HUES64 (cell line): ENCODE measurements around the gene TMPRSS6.

Experiments
- H3K27ac ChIP-seq: 2 replicates; pipeline ENCODE4 v1.7.0; 2013; ENCODE audit warnings: low read depth, low read length, inconsistent platforms
- H3K27me3 ChIP-seq: 2 replicates; pipeline ENCODE4 v1.6.1; 2013; ENCODE audit warnings: mild to moderate bottlenecking, low read length; ENCODE audit not compliant: insufficient read depth
- H3K36me3 ChIP-seq: 2 replicates; pipeline ENCODE4 v1.6.1; 2013; ENCODE audit warnings: mild to moderate bottlenecking, low read length; ENCODE audit not compliant: insufficient read depth
- H3K4me1 ChIP-seq: 2 replicates; pipeline ENCODE4 v1.6.1; 2013; ENCODE audit warnings: mild to moderate bottlenecking, low read length, moderate library complexity; ENCODE audit not compliant: insufficient read depth
- H3K4me3 ChIP-seq: 2 replicates; pipeline ENCODE4 v1.5.1; 2013; ENCODE audit warnings: mild to moderate bottlenecking, low read length, moderate library complexity
- H3K9ac ChIP-seq: 2 replicates; pipeline ENCODE4 v1.6.1; 2013; ENCODE audit warnings: mild to moderate bottlenecking, low read depth, low read length
- H3K9me3 ChIP-seq: 2 replicates; pipeline ENCODE4 v1.6.1; 2013; ENCODE audit warnings: low read depth, low read length; ENCODE audit not compliant: insufficient read depth
- WGBS: fragments of 150-250, 120-280 bp; methylation state at CpG from one replicate; pipeline ENCODE4 v1.1.7; 2013; ENCODE audit warnings: missing lambda C conversion rate; 5-methylcytosine and 5-hydroxymethylcytosine counted together

Gene TMPRSS6

DNA sequence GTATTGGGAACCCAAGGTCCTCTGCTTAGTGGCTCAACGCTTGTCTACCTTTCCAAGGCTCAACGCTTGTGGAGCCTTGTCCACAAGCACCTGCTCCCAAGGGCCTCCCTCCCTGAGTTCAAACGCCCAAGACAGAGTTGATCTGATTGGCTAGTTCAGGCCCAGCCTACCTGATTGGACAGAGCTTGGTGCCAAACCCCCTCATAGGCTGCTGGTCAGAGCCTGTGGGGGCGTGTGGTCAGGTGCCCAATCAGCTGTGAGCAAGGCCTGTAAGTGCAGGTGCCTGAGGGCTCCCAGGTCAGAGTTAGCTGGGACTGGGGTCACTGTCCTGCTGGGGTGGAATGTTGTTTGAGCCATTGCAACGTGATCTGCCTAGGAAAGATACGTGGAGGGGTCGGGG lies 16.9 kb upstream of the TMPRSS6 start:
- no peaks in the 10 kb centered on the region for H3K9me3 ChIP-seq
- no peak overlapping the region for H3K27ac ChIP-seq
- H3K4me1 ChIP-seq, result peaks cover 13% of the 10 kb centered on the region; the same call in 1 of the 2 replicates
- no peak overlapping the region for H3K9ac ChIP-seq
- no peak overlapping the region for H3K4me3 ChIP-seq
- no peaks in the 10 kb centered on the region for H3K27me3 ChIP-seq
- WGBS, result 84% methylated on average over 7 of the region's 7 CpGs
- H3K36me3 ChIP-seq, result no peaks in the 10 kb centered on the region

- Histone ChIP-seq H3K9ac (no peak overlapping the region), H3K36me3 (no peaks in the 10 kb centered on the region), H3K4me1 (peaks cover 15% of the 10 kb centered on the region; the same call in 1 of the 2 replicates), H3K27me3 (no peaks in the 10 kb centered on the region), H3K9me3 (no peaks in the 10 kb centered on the region), H3K4me3 (no peak overlapping the region), H3K27ac (no peak overlapping the region)
- WGBS, result 91% methylated on average over 7 of the region's 7 CpGs
These were observed 14.1 kb upstream of the TMPRSS6 start for GRCh38 chr22:37123649-37124048.

GRCh38 chr22:37122598-37123180 lies 13.2 kb upstream of the TMPRSS6 start:
- H3K27me3 ChIP-seq, result no peaks in the 10 kb centered on the region
- no peak overlapping the region for H3K9ac ChIP-seq
- peak overlapping the region; percentile 35; the same call in 1 of the 2 replicates for H3K27ac ChIP-seq
- H3K9me3 ChIP-seq, result no peaks in the 10 kb centered on the region
- 91% methylated on average over 3 of the region's 3 CpGs for WGBS
- H3K36me3 ChIP-seq, result no peaks in the 10 kb centered on the region
- H3K4me3 ChIP-seq, result no peak overlapping the region
- H3K4me1 ChIP-seq, result peaks cover 15% of the 10 kb centered on the region; the same call in 1 of the 2 replicates

DNA sequence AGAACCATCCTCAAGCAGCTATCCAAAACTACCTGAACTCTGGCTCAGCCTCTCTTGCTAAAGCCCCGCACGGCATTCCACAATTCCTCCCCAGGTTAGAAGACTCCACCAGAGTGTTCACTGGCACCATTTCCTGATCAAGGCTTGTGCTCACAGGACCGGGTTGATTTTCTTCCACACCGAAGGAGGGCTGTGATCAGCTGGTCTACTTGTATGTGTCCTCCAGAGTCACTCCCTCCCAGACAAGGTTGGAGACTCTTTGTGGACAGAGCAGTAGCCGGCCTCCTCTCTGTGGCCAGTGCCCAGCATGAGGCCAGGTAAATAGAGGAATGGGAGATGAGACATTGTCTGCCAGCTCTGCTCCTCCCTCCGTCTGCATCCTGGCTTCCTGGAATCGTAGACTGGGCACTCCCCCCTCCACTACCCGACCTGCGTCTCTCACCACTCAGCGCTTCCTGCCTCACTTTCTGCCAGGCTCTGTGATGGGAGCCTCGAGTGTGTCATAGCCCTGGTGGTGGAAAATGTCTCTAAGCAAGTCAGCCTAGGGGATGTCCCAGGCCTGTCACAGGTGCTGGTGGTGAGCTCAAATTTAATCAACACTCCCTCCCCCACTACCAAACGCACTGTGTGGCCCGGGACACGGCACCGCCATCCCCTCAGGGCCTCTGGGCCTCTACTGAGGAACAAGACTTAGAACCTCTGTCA lies 12.5 kb upstream of the TMPRSS6 start:
- H3K36me3 ChIP-seq, result no peaks in the 10 kb centered on the region
- no peaks in the 10 kb centered on the region for H3K9me3 ChIP-seq
- H3K27me3 ChIP-seq, result no peaks in the 10 kb centered on the region
- no peak overlapping the region for H3K9ac ChIP-seq
- H3K27ac ChIP-seq, result peak overlapping the region; percentile 35; the same call in 1 of the 2 replicates
- peaks cover 15% of the 10 kb centered on the region; the same call in 1 of the 2 replicates for H3K4me1 ChIP-seq
- WGBS, result 60% methylated on average over 15 of the region's 15 CpGs
- H3K4me3 ChIP-seq, result no peak overlapping the region

DNA sequence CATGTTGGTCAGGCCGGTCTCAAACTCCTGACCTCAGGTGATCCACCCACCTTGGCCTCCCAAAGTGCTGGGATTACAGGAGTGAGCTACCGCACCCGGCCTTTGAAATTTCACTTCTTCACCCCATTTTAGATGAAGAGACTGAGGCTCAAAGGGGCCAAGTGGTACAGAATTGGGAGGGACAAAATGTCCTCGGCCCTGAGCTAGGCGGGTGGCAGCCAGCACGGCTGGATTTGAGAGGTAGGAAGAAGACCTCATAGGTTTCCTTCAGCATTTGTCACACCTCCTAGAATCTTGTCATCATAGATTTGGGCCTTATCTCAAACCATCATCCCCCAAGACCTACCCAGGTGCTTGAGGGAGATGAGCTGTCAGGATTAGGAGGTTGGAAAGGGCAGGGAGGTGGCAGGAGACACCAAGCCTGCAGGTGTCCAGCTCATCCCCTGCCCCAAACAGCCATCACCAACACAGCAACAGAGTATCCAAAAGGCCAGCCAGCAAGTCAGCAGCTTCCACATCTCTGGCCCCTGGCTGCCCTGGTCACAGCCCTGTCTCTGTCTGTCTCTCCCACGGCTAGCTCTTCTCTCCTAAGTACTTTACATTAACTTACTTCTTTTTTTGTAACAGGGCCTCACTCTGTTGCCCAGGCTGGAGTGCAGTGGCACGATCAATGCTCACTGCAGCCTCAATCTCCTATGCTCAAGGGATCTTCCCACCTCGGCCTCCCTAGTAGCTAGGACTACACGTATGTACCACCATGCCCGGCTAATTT lies 11.2 kb upstream of the TMPRSS6 start:
- H3K36me3 ChIP-seq, result no peaks in the 10 kb centered on the region
- H3K9ac ChIP-seq, result no peak overlapping the region
- H3K27me3 ChIP-seq, result no peaks in the 10 kb centered on the region
- H3K27ac ChIP-seq, result no peak overlapping the region
- H3K9me3 ChIP-seq, result no peaks in the 10 kb centered on the region
- H3K4me3 ChIP-seq, result no peak overlapping the region
- peaks cover 15% of the 10 kb centered on the region; the same call in 1 of the 2 replicates for H3K4me1 ChIP-seq
- 90% methylated on average over 11 of the region's 11 CpGs for WGBS

DNA sequence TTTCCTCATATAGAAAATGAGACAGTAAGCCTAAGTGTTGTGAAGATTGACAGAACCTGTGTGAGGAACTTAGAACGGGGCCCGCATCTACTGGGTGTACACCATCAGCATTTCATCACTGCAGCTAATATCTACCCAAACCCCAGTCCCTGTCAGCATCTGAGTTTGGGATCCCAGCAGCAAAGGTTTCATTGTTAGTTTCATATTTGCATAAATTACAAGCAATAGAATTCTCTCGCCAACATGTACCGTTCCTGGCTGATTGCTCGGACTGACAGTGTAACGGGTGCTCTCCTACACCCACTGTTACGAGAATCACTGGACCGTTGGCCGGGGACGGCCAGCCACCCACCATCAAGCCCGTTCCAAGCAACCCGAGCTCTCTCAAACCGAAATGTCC lies 10.4 kb upstream of the TMPRSS6 start:
- H3K4me1 ChIP-seq, result peaks cover 15% of the 10 kb centered on the region; the same call in 1 of the 2 replicates
- 96% methylated on average over 13 of the region's 13 CpGs for WGBS

GRCh38 chr22:37118083-37118482 lies 8.6 kb upstream of the TMPRSS6 start:
- H3K9ac ChIP-seq, result no peak overlapping the region
- no peak overlapping the region for H3K27ac ChIP-seq
- no peaks in the 10 kb centered on the region for H3K9me3 ChIP-seq
- H3K36me3 ChIP-seq, result no peaks in the 10 kb centered on the region
- no peak overlapping the region for H3K4me3 ChIP-seq
- peaks cover 15% of the 10 kb centered on the region; the same call in 1 of the 2 replicates for H3K4me1 ChIP-seq
- 92% methylated on average over 5 of the region's 5 CpGs for whole genome bisulfite sequencing
- H3K27me3 ChIP-seq, result no peaks in the 10 kb centered on the region

More for the DNA sequence above, 10.4 kb upstream of the TMPRSS6 start:
- H3K36me3 ChIP-seq, result no peaks in the 10 kb centered on the region
- H3K27me3 ChIP-seq, result no peaks in the 10 kb centered on the region
- H3K9ac ChIP-seq, result no peak overlapping the region
- no peaks in the 10 kb centered on the region for H3K9me3 ChIP-seq
- no peak overlapping the region for H3K4me3 ChIP-seq
- H3K27ac ChIP-seq, result no peak overlapping the region

DNA sequence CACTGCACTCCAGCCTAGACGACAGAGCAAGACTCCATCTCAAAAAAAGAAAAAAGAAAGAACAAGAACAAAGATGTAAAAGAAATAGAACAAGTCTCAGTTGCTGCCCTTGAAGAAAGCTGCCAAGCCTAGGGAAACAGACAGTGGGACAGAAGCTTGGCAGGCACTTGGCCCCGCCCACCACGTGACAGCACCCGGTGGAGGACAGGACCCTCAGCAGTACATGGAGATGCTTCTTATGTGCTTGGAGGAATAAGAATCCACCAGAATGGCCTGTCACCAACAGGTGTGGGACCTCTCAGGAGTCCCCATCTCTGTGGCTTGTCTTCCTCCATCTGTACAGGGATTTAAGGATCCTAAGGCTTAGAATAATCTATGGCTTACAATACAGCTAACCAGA lies 7.6 kb upstream of the TMPRSS6 start:
- Histone ChIP-seq H3K27me3 (no peaks in the 10 kb centered on the region), H3K4me3 (no peak overlapping the region), H3K9ac (no peak overlapping the region), H3K27ac (no peak overlapping the region), H3K36me3 (no peaks in the 10 kb centered on the region), H3K4me1 (peaks cover 7% of the 10 kb centered on the region; the same call in 1 of the 2 replicates), H3K9me3 (no peaks in the 10 kb centered on the region)
- 63% methylated on average over 4 of the region's 4 CpGs for WGBS

DNA sequence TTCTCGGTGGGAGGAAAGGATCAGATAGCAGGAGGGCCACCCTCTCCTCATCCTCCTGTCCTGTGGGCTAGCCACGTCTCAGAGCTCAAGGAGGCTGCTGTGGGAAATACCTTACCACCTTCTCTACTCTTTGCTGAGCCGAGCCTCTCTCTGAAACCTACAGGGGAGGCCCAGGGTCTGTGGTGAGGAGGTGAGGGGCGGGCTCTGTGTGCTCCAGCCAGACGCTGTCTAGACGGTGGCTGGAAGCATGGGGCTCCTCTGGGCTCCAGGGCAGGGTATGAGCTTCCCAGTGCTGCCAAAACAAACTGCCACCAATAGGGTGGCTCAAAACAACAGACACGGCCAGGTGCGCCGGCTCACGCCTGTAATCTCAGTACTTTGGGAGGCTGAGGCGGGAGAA lies 5.5 kb upstream of the TMPRSS6 start:
- Histone ChIP-seq H3K27me3 (no peaks in the 10 kb centered on the region), H3K36me3 (no peaks in the 10 kb centered on the region), H3K9ac (no peak overlapping the region), H3K4me3 (no peak overlapping the region), H3K27ac (no peak overlapping the region), H3K4me1 (0 out of 2 replicates have a peak, but pooled peaks cover 2% of the 10 kb centered on the region), H3K9me3 (no peaks in the 10 kb centered on the region)
- 87% methylated on average over 11 of the region's 11 CpGs for WGBS

- no peaks in the 10 kb centered on the region for H3K36me3 ChIP-seq
- no peak overlapping the region for H3K4me3 ChIP-seq
- 80% methylated on average over 8 of the region's 8 CpGs for WGBS
- H3K4me1 ChIP-seq, result no peaks in the 10 kb centered on the region
- no peak overlapping the region for H3K27ac ChIP-seq
- no peak overlapping the region for H3K9ac ChIP-seq
- H3K9me3 ChIP-seq, result no peaks in the 10 kb centered on the region
- H3K27me3 ChIP-seq, result no peaks in the 10 kb centered on the region
These were observed 4.2 kb upstream of the TMPRSS6 start for GRCh38 chr22:37113757-37114156.

DNA sequence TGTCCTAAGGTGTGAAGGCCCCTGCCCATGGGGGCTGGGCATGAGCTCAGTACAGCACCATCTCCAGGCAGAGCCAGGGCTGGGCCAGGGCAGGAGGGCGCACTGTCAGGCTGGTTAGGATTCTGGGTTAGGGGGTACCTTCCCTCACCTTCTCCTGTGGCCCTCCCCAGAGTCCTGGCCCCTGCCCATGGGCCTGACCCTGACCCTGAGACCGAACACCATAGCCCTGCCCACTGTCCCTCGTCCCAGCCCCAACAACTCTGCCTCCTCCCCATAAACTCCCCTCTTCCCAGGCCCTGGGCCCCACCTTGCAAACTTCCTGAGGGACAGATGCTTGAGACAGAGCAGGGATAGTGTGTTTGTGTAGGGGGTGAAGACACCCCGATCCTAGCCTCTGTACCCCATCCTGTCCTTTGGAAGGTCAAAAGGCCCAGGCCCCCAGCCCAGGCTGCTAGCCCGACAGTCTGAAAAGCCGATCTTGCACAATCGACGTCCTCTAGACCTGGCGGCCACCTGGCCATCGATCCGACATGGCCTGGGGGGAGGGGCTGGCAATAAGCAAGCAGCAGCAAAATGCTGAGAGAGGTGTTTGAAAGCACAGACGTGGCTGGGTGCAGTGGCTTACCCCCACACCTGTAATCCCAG lies 2.7 kb upstream of the TMPRSS6 start:
- Histone ChIP-seq H3K9ac (no peak overlapping the region), H3K27me3 (no peaks in the 10 kb centered on the region), H3K4me1 (no peaks in the 10 kb centered on the region), H3K27ac (no peak overlapping the region), H3K36me3 (no peaks in the 10 kb centered on the region), H3K4me3 (no peak overlapping the region), H3K9me3 (no peaks in the 10 kb centered on the region)
- WGBS, result 84% methylated on average over 12 of the region's 12 CpGs
